ENCODE measurements around the gene DNAH7.

Gene DNAH7

DNA sequence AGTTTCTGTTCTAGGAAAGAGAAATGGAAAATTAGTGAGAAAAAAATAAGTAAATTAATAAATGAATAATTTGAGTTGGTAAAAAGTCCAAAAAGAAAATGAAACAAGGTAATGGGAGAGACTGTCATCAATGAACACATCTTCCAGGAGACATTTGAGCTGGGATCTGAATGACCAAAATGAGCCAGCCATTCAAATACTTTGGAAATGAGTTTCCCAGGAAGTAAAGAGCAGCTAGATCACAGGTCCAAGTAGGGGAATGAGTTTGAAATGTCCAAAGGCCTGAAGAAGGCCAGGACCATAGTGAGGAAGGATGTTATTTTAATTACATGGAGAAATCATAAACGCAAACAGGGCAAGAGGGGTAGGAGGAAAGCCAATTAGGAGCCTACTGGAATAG is 6.6 kb upstream of the DNAH7 start:
- H3K4me2 ChIP-seq = no peak overlapping the region
- TF ChIP-seq, protein P1, sequence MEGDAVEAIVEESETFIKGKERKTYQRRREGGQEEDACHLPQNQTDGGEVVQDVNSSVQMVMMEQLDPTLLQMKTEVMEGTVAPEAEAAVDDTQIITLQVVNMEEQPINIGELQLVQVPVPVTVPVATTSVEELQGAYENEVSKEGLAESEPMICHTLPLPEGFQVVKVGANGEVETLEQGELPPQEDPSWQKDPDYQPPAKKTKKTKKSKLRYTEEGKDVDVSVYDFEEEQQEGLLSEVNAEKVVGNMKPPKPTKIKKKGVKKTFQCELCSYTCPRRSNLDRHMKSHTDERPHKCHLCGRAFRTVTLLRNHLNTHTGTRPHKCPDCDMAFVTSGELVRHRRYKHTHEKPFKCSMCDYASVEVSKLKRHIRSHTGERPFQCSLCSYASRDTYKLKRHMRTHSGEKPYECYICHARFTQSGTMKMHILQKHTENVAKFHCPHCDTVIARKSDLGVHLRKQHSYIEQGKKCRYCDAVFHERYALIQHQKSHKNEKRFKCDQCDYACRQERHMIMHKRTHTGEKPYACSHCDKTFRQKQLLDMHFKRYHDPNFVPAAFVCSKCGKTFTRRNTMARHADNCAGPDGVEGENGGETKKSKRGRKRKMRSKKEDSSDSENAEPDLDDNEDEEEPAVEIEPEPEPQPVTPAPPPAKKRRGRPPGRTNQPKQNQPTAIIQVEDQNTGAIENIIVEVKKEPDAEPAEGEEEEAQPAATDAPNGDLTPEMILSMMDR (conservative IDR thresholded peaks at IDR 0.05; ENCODE audit: low read depth, low read length) = no peak
- H3K36me3 ChIP-seq (ENCODE audit: insufficient read depth) = no peaks in the 10 kb centered on the region
- no peaks in the 10 kb centered on the region for H3K79me2 ChIP-seq (ENCODE audit: insufficient read depth, low read depth)
- peaks cover 37% of the 10 kb centered on the region for H3K4me1 ChIP-seq (ENCODE audit: low read depth, poor library complexity, severe bottlenecking)
- no peaks in the 10 kb centered on the region for H4K20me1 ChIP-seq (ENCODE audit: insufficient read depth)
- H3K27ac ChIP-seq = no peak overlapping the region
- H3K4me3 ChIP-seq (IDR thresholded peaks at IDR 0.05; ENCODE audit: insufficient read depth, low read depth, low read length) = no peak overlapping the region
- H2AFZ ChIP-seq (ENCODE audit: low read depth) = no peak overlapping the region
- no peaks in the 10 kb centered on the region for H3K27me3 ChIP-seq (ENCODE audit: insufficient read depth, low read depth)
- H3K9ac ChIP-seq = no peak overlapping the region

DNA sequence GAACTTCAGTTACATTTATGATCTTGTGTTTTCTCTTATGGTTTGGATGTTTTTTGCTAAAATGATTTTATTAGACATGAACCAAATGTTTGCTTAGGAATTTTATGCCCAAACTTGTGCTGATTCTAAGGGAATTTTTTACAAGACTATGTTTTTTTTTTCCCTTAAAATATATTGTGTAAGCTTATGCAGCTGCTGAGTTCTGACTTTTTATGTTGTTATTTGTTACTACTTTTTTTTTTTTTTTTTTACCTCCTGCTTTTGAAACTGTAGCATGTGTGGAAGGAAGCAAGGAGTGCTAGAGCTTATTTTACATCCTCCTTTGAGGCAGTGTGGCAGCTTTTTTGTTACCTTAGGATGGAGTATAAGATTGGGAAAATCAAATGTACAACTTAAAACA is 6.0 kb upstream of the DNAH7 start:
- no peak overlapping the region for H3K27ac ChIP-seq
- H3K4me2 ChIP-seq = no peak overlapping the region
- H4K20me1 ChIP-seq (ENCODE audit: insufficient read depth) = no peaks in the 10 kb centered on the region
- H3K4me1 ChIP-seq (ENCODE audit: low read depth, poor library complexity, severe bottlenecking) = peaks cover 32% of the 10 kb centered on the region
- TF ChIP-seq, protein P1 (conservative IDR thresholded peaks at IDR 0.05; ENCODE audit: low read depth, low read length) = no peak
- H3K4me3 ChIP-seq (IDR thresholded peaks at IDR 0.05; ENCODE audit: insufficient read depth, low read depth, low read length) = no peak overlapping the region
- no peak overlapping the region for H2AFZ ChIP-seq (ENCODE audit: low read depth)
- H3K79me2 ChIP-seq (ENCODE audit: insufficient read depth, low read depth) = no peaks in the 10 kb centered on the region
- no peak overlapping the region for H3K9ac ChIP-seq
- no peaks in the 10 kb centered on the region for H3K27me3 ChIP-seq (ENCODE audit: insufficient read depth, low read depth)
- H3K36me3 ChIP-seq (ENCODE audit: insufficient read depth) = no peaks in the 10 kb centered on the region

DNA sequence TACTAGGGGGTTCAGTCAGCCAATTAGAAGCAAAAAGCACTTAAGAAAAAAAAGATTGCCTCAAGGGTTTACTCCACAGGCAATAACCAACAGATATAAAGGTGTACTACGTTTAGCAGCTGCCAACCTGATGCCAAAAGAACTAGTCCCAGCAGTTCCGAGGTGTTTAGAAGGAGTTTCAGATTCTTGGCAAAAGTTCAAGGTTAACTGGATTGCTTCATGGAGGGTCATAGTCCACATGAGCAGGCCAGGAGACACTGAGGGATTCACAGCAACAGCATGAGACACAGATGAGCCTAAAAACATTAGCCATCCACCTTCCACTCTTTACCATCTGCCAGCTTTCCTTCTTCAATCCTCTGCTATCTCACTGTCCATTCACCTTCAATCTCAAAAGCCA is 4.9 kb upstream of the DNAH7 start:
- no peaks in the 10 kb centered on the region for H3K27me3 ChIP-seq (ENCODE audit: insufficient read depth, low read depth)

DNA sequence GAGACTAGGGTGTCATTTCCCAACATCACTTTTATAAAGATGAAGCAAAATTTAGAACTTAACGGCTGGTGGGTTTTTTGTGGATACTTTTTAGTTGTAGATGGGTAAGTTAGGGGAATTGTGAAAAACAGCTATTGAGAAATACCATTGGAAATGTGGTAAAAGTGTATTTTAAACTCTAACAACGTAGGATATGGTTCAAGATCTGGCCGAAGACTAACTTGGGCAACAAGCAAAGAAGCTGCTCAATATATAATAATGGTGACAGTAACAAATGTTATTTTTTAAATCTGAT is 1.6 kb downstream of the DNAH7 start:
- H3K9ac ChIP-seq = no peak overlapping the region
- H4K20me1 ChIP-seq (ENCODE audit: insufficient read depth) = no peaks in the 10 kb centered on the region
- no peaks in the 10 kb centered on the region for H3K36me3 ChIP-seq (ENCODE audit: insufficient read depth)
- peaks cover 25% of the 10 kb centered on the region for H3K4me1 ChIP-seq (ENCODE audit: low read depth, poor library complexity, severe bottlenecking)
- H3K4me2 ChIP-seq = no peak overlapping the region
- no peak overlapping the region for H3K27ac ChIP-seq
- H3K27me3 ChIP-seq (ENCODE audit: insufficient read depth, low read depth) = no peaks in the 10 kb centered on the region
- H3K4me3 ChIP-seq (IDR thresholded peaks at IDR 0.05; ENCODE audit: insufficient read depth, low read depth, low read length) = no peak overlapping the region
- TF ChIP-seq, protein P1 (conservative IDR thresholded peaks at IDR 0.05; ENCODE audit: low read depth, low read length) = peak; percentile 33; the same call in 1 of the 2 replicates
- 0 out of 2 replicates have a peak overlapping the region, but pooled peaks have one; percentile 39 for H2AFZ ChIP-seq (ENCODE audit: low read depth)
- no peaks in the 10 kb centered on the region for H3K79me2 ChIP-seq (ENCODE audit: insufficient read depth, low read depth)

More for the DNA sequence above, 4.9 kb upstream of the DNAH7 start:
- Histone ChIP-seq H4K20me1 (ENCODE audit: insufficient read depth) (no peaks in the 10 kb centered on the region), H3K4me1 (ENCODE audit: low read depth, poor library complexity, severe bottlenecking) (peaks cover 27% of the 10 kb centered on the region), H3K79me2 (ENCODE audit: insufficient read depth, low read depth) (no peaks in the 10 kb centered on the region), H3K27ac (no peak overlapping the region), H3K9ac (no peak overlapping the region), H3K36me3 (ENCODE audit: insufficient read depth) (no peaks in the 10 kb centered on the region), H3K4me2 (no peak overlapping the region), H3K4me3 (IDR thresholded peaks at IDR 0.05; ENCODE audit: insufficient read depth, low read depth, low read length) (no peak overlapping the region), H2AFZ (ENCODE audit: low read depth) (no peak overlapping the region)
- TF ChIP-seq, protein P1 (conservative IDR thresholded peaks at IDR 0.05; ENCODE audit: low read depth, low read length) = no peak
